GM21717 (cell line): ENCODE measurements around the gene C12orf42.

ENCODE experiments used
- ATAC-seq: cut with Tn5 transposase; IDR thresholded peaks from one replicate; pipeline ENCODE4 v1.9.1; 2021; ENCODE audit warnings: mild to moderate bottlenecking, moderate library complexity; ENCODE audit not compliant: unreplicated experiment

Gene C12orf42

DNA sequence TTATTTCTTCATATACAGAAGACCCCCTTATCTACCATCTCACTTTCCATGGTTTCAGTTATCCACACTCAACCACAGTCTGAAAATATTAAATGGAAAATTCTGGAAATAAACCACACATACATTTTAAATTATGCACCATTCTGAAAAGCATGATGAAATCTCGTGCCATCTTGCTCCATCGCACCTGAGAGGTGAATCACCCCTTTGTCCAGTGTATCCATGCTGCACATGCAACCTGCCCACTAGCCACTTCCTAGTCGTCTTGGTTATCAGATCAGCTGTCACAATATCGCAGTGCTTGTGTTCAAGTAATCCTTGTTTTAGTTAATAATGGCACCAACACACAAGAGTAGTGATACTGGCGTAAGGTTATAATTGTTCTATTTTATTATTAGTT lies 145.7 kb downstream of the C12orf42 start:
- ATAC-seq, result no peak

DNA sequence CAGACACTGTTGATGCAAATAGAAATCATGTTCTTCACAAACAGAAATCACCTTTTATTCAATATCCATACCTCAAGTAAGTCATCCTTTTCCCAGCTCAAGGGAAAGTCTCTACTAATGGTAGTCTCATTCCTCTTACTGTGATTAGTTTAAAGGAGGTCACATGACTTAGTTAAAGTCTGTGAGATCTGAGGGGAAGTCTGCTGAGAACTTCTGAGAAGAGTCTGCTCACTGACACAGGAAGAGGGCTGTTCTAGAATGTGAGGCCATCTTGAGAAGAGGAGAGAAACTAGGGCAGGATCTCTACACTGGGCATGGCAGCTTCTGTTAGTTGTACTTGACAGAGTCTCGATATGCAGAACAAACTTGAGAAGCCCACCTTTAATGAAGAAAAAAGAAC lies 146.8 kb downstream of the C12orf42 start:
- no peak for ATAC-seq

- ATAC-seq, result no peak
These were observed 158.8 kb downstream of the C12orf42 start for GRCh38 chr12:103336940-103337339.

DNA sequence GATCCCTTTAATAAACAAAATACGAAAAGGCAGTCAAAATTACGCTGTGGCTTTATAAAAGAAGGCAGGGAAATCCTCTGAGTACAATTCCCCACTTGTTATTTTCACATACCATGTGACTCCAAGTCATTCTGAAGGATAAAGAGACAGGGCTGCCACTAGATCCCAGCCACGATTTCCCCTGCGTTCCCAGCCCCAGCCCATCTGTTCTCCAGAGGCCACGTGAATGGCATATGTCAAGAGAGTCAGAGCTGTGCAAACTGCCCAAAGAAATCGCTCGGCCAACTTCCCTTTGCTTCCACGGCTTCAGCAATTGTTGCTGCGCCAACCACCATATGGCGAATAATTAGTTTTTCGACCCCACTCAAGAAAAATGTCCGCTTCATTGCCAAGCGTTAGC lies 161.3 kb downstream of the C12orf42 start:
- ATAC-seq, result no peak

GRCh38 chr12:103333676-103334075 lies 162.1 kb downstream of the C12orf42 start:
- ATAC-seq, result no peak

- ATAC-seq, result no peak
These were observed 164.1 kb downstream of the C12orf42 start for GRCh38 chr12:103331643-103332042.

DNA sequence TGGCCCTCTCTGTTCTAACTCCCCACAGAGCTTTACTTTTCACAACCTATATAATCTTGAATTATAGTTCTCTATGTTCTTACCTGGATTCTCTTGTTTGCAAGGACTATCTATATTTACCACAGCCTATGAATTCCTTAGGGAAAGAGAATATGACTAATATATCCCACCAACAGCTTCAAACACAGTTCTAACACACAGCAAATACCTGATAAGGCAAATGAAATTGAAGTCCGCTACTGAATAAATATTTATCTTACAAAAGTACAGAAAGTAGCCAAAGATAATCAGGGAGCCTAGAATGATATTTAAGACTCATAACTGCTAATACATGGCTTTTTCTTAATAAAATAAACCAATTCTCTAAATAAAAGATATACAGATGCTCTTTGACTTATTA lies 165.1 kb downstream of the C12orf42 start:
- no peak for ATAC-seq

GRCh38 chr12:103327676-103328075 lies 168.1 kb downstream of the C12orf42 start:
- ATAC-seq, result no peak

DNA sequence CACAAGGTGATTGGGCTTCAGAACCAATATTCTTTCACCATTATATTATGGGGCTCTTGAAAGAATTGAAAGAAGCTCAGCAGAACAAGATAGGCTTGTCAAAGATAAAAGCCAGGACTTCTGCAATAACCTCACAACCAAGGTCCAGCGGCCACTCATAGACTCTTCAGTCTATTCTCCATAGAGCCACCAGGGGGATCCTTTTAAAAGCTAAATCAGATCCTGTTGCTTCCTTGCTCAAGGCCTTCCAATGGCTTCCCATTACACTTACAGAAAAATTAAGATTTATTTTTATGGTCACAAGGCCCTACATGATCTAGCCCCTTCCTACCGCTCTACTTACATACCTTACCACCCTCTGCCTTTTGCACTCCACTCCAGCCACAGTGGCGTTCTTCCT lies 169.6 kb downstream of the C12orf42 start:
- ATAC-seq, result no peak

GRCh38 chr12:103318566-103318965 lies 177.2 kb downstream of the C12orf42 start:
- ATAC-seq, result no peak

GRCh38 chr12:103317220-103317619 lies 178.5 kb downstream of the C12orf42 start:
- ATAC-seq, result no peak

DNA sequence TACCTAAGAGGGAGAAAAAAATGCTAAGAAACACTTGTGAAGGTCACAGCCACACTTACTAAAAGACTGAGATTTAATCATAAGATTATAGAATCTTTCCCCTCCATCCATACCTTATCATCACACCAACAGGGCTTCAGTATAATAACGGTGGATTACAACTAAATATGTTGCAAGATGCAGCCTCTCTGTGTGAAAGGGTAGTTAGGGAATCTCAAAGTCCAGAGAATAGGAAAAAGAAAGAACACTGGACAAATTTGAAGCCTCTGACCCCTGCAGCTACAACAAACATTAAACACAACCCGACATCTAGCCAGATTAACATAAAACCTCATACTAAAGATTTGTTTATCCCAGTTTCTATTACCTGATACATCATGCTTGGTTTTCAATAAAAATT lies 181.0 kb downstream of the C12orf42 start:
- ATAC-seq, result no peak

GRCh38 chr12:103313894-103314293 lies 181.9 kb downstream of the C12orf42 start:
- no peak for ATAC-seq

GRCh38 chr12:103312742-103313354 lies 182.9 kb downstream of the C12orf42 start:
- ATAC-seq, result no peak

- ATAC-seq, result no peak
These were observed 185.1 kb downstream of the C12orf42 start for GRCh38 chr12:103310546-103311270.

DNA sequence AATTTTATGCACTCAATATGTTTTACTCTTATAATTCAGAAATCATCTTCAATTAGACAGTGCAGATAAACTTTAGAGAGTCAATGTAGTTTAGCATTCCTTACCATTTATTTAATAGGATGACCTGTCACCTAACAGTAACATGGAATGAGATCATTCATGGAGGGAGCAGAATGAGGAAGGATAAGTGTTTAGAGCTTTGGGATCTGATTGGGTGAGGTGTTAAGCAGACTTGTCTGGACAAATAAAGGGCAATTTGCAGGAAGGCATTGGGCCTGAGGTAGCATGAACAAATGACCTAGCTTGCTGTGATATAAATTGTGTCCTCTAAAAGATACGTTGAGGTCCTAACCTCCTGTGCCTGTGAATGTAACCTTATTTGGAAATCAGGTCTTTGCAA lies 187.4 kb downstream of the C12orf42 start:
- ATAC-seq, result no peak

- no peak for ATAC-seq
These were observed 192.3 kb downstream of the C12orf42 start for GRCh38 chr12:103303484-103303883.

- ATAC-seq, result no peak
These were observed 193.9 kb downstream of the C12orf42 start for GRCh38 chr12:103301642-103302591.

- ATAC-seq, result no peak
These were observed 207.8 kb downstream of the C12orf42 start for GRCh38 chr12:103288016-103288415.

- ATAC-seq, result no peak
These were observed 213.6 kb downstream of the C12orf42 start for GRCh38 chr12:103282124-103282523.

- ATAC-seq, result peak; percentile 94
These were observed 216.3 kb downstream of the C12orf42 start for GRCh38 chr12:103279444-103279843.

DNA sequence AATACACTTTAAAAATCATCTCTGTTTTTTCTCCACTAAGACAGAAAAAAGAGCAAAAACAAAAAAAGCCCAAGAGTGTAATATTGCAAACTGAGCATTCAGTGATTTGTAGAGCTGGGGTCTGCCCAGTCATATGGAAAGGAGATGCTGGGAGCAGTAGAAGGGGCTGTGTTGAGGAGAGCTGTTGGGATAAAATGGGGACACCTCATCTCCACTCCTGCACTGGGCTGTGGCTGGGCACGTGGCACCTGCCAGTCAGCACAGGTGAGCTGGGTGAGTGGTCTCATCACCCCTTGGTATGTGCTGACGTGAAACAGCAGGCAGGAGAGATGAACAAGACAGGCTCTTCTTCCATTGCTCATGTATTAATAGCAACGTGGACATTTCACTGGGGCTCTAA lies 217.4 kb downstream of the C12orf42 start:
- ATAC-seq, result no peak
